Gastroesophageal sphincter (tissue), 4 donors: ENCODE results near the gene TEKTIP1. TPM values are rescaled to one million over a fixed set of nuclear protein-coding genes. Genes with fewer than 3 reads are reported as not detected.

Experiments used
- ATAC-seq: fragments of 150-250 bp; one replicate; pipeline ENCODE4 v1.9.1; 2016; ENCODE audit warnings: mild to moderate bottlenecking, moderate library complexity
- H3K27ac ChIP-seq, 4 donors: fragments of 200-600 bp; sonication (generic) in 3 of 4; 1 replicate in 3 of 4; 2 replicates in 1 of 4; pipeline ENCODE4 v1.5.1; 2016 to 2019
- H3K27me3 ChIP-seq: fragments of 200-600 bp; sonication (generic); one replicate; pipeline ENCODE4 v1.5.1; 2019
- H3K36me3 ChIP-seq, 2 donors: fragments of 200-600 bp; sonication (generic); one replicate each; pipeline ENCODE4 v1.5.1; 2019; ENCODE audit warnings: control low read depth in 1 of 2
- H3K4me1 ChIP-seq, 3 donors: fragments of 200-600 bp; sonication (generic); 1 replicate in 2 of 3; 2 replicates in 1 of 3; pipeline ENCODE4 v1.5.1; 2016 to 2019; ENCODE audit warnings: control low read depth in 2 of 3
- H3K4me3 ChIP-seq, 2 donors: fragments of 200-600 bp; sonication (generic); one replicate each; pipeline ENCODE4 v1.5.1; 2019; ENCODE audit warnings: mild to moderate bottlenecking in 1 of 2, moderate library complexity in 1 of 2
- H3K9me3 ChIP-seq, 3 donors: fragments of 200-600 bp; sonication (generic); one replicate each; pipeline ENCODE4 v1.5.1; 2017 to 2019; ENCODE audit warnings: control low read depth in 2 of 3
- CTCF ChIP-seq, 4 experiments: fragments of 200-600 bp in 2 of 4; fragments of 450-650 bp in 2 of 4; sonication (generic) in 1 of 4; IDR thresholded peaks; one replicate each; pipeline ENCODE4 v1.5.1; 2017 to 2019; ENCODE audit warnings: antibody characterized with exemption in 4 of 4, mild to moderate bottlenecking in 2 of 4, moderate library complexity in 2 of 4
- EP300 ChIP-seq: sonication (generic); formaldehyde crosslinking; IDR thresholded peaks from one replicate; pipeline ENCODE4 v1.6.1; 2017; ENCODE audit warnings: antibody characterized with exemption, mild to moderate bottlenecking
- POLR2A ChIP-seq, 2 donors: fragments of 450-650 bp; IDR thresholded peaks; one replicate each; pipeline ENCODE4 v1.6.1; 2017; ENCODE audit warnings: antibody characterized with exemption in 2 of 2, mild to moderate bottlenecking in 2 of 2, moderate library complexity in 1 of 2
- POLR2AphosphoS5 ChIP-seq: sonication (generic); formaldehyde crosslinking; IDR thresholded peaks from one replicate; pipeline ENCODE4 v1.6.1; 2017; ENCODE audit warnings: antibody characterized with exemption
- WGBS, 2 donors: methylation state at CpG; one replicate each; pipeline ENCODE4 v1.1.5; 2018; ENCODE audit warnings: low coverage in 1 of 2; 5-methylcytosine and 5-hydroxymethylcytosine counted together
- total RNA-seq, 4 donors: library from RNA; depleted of rRNA; stranded (reverse); fragments of >200 nt; gene quantifications; one replicate each; pipeline ENCODE4 v1.1.0, GENCODE V29; 2016

TEKTIP1 gene
- total RNA-seq, 4 donors from 2014 or later = not detected

GRCh38 chr19:3533563-3534216, 5.3 kb upstream of the TEKTIP1 start:
- no peak for ATAC-seq
- H3K36me3 ChIP-seq = peaks cover 0 to 71% of the 10 kb centered on the region in 2 donors
- H3K9me3 ChIP-seq = no peaks in the 10 kb centered on the region
- no peak overlapping the region for H3K27ac ChIP-seq
- TF ChIP-seq POLR2A (IDR thresholded peaks at IDR 0.05) = no peak
- H3K4me1 ChIP-seq = peaks cover 0 to 22% (median 0%) of the 10 kb centered on the region in 3 donors
- H3K4me3 ChIP-seq = no peak overlapping the region
- WGBS, 2 donors = 58 to 93% methylated on average over 2 to 6 of the region's 12 CpGs
- no peaks in the 10 kb centered on the region for H3K27me3 ChIP-seq

GRCh38 chr19:3534375-3535234, 4.4 kb upstream of the TEKTIP1 start:
- H3K27me3 ChIP-seq = no peaks in the 10 kb centered on the region
- H3K27ac ChIP-seq = no peak overlapping the region
- WGBS, 2 donors = 50 to 100% methylated on average over 2 of the region's 38 CpGs
- H3K9me3 ChIP-seq = no peaks in the 10 kb centered on the region
- peaks cover 0 to 28% (median 0%) of the 10 kb centered on the region in 3 donors for H3K4me1 ChIP-seq
- ATAC-seq = no peak
- H3K4me3 ChIP-seq = no peak overlapping the region
- TF ChIP-seq CTCF (IDR thresholded peaks at IDR 0.05) = no peak
- TF ChIP-seq POLR2A (IDR thresholded peaks at IDR 0.05) = no peak
- peaks cover 0 to 80% of the 10 kb centered on the region in 2 donors for H3K36me3 ChIP-seq

- H3K9me3 ChIP-seq = no peaks in the 10 kb centered on the region
- H3K27me3 ChIP-seq = no peaks in the 10 kb centered on the region
- ATAC-seq = no peak
- H3K4me3 ChIP-seq = no peak overlapping the region
- H3K36me3 ChIP-seq = peaks cover 0 to 80% of the 10 kb centered on the region in 2 donors
- H3K4me1 ChIP-seq = peaks cover 0 to 28% (median 0%) of the 10 kb centered on the region in 3 donors
- 100% methylated on average over 2 of the region's 9 CpGs; no CpG with 5 or more reads in 1 of the 2 donors for WGBS, 2 donors
- TF ChIP-seq POLR2AphosphoS5 (no peak), CTCF (IDR thresholded peaks at IDR 0.05) (no peak), EP300 (no peak), POLR2A (IDR thresholded peaks at IDR 0.05) (no peak)
- H3K27ac ChIP-seq = no peak overlapping the region
Measured at GRCh38 chr19:3535235-3535535, 3.8 kb upstream of the TEKTIP1 start.

- 100% methylated on average over 2 of the region's 14 CpGs; no CpG with 5 or more reads in 1 of the 2 donors for WGBS, 2 donors
- ATAC-seq = no peak
- H3K4me1 ChIP-seq = peaks cover 0 to 28% (median 0%) of the 10 kb centered on the region in 3 donors
- H3K4me3 ChIP-seq = no peak overlapping the region
- peaks cover 0 to 77% of the 10 kb centered on the region in 2 donors for H3K36me3 ChIP-seq
- no peak for TF ChIP-seq CTCF (IDR thresholded peaks at IDR 0.05)
- no peak for TF ChIP-seq POLR2A (IDR thresholded peaks at IDR 0.05)
- H3K27me3 ChIP-seq = no peaks in the 10 kb centered on the region
- peak overlapping the region in 2 of 4 donors; percentile 37 to 66 for H3K27ac ChIP-seq
- no peaks in the 10 kb centered on the region for H3K9me3 ChIP-seq
Measured at GRCh38 chr19:3535563-3535965, 3.4 kb upstream of the TEKTIP1 start.

GRCh38 chr19:3535981-3536380, 3.0 kb upstream of the TEKTIP1 start:
- Histone ChIP-seq H3K27ac (peak overlapping the region in 3 of 4 donors; percentile 3 to 66 (median 37)), H3K36me3 (peaks cover 0 to 72% of the 10 kb centered on the region in 2 donors), H3K4me1 (peaks cover 0 to 28% (median 0%) of the 10 kb centered on the region in 3 donors), H3K9me3 (no peaks in the 10 kb centered on the region), H3K4me3 (no peak overlapping the region), H3K27me3 (no peaks in the 10 kb centered on the region)
- WGBS, 2 donors = 80% methylated on average over 1 of the region's 10 CpGs; no CpG with 5 or more reads in 1 of the 2 donors
- no peak for ATAC-seq
- TF ChIP-seq CTCF (IDR thresholded peaks at IDR 0.05) (no peak), POLR2AphosphoS5 (no peak), POLR2A (IDR thresholded peaks at IDR 0.05) (no peak), EP300 (no peak)
